Measurements from ENCODE around the gene ZBTB8A.
A peak's percentile ranks its signal among the peaks of the same experiment; 100 is the strongest.
"Not testable (repeated sequence)": the region's sequence is repeated elsewhere in the genome, so short reads cannot be mapped to it uniquely, and the experiment has no call there.

The ZBTB8A gene

DNA sequence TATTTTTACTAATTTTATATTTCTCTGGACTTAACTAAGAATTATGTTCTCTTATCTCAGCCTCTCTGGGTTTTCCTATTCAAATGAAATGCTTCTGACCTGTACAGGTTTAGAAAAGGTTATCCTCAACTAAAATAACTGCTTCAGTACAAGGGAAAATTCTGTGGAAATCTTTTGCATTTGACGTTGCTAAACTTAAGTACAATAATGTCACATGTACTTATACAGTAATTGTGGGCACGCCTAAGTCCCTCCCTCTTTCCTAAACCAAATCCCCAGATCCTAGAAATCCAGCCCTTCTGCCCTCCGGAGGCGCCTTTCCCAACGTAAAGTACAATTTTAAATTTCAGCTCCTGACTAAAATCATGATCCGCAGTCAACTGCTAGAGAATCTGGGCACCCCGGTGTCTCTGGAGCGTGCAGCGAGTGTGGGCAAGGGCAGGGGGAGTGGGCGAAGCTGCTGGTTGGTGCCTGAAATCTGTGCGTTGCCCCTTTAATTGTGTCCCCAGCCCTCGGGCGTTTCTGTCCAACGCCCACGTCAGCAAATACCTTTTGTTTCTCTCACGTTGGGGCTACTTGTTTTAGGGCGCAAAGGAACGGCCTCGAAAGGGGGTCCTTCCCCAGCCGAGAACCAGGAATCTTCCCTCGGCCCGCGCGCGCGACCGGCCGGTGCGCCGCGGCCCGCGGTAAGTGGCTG, at the start of gene ZBTB8A:
Gene ZBTB8A, plus strand, starts transcription at position 541 of the 697 bp plus-strand sequence. CDS start 53,505 bp downstream, outside the sequence.
- peak; percentile 67 for DNase-seq

GRCh38 chr1:32489774-32490454, 49.3 kb upstream of the ZBTB8A start:
- no peak for DNase-seq

- no peak for DNase-seq
These were observed 47.8 kb upstream of the ZBTB8A start for GRCh38 chr1:32491386-32491785.

GRCh38 chr1:32494196-32494595, 45.0 kb upstream of the ZBTB8A start:
- no peak for DNase-seq

- no peak for DNase-seq
These were observed 44.4 kb upstream of the ZBTB8A start for GRCh38 chr1:32494711-32495337.

GRCh38 chr1:32496127-32496526, 43.1 kb upstream of the ZBTB8A start:
- peak; percentile 46 for DNase-seq

- DNase-seq: no peak
These were observed 40.5 kb upstream of the ZBTB8A start for GRCh38 chr1:32498751-32499150.

DNA sequence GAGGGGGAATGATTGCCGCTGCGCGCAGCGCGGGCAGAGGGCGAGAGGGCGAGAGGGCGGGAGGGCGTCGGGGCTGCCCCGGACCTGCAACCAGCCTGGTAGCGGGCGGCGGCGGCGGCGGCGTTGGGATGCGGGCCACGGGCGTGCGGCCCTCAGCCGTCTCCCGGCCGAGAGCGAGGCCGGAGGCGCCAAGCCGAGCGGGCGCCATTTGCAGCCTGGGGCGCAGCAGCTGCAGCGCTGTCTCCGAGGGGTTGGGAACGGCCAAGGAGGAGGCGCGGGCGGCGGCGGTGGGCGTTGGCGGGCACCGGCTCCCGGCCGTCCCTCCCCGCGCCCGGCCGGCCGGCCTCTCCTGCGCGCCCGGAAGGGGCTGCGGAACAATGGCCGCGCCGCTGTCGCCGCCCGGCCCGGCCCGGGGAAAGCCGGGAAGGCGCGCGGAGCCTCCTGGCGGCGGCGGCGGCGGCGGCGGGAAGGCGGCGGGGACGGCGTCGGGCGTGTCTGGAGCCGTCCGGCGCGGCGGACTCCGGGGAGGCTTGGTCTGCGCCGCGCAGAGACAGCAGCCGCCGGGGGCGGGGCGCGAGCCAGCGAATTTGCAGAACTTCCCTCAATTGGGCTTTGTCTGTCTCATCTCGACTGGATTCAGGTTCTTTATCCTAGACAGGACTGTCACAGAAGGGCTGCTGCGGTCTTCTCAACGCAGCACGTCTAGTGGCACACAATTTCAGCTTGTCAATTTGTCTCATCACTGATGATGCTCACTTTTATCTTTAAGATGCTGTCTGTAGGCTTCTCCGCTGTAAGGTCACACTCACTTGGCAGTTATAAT, 38.6 kb upstream of the ZBTB8A start:
- DNase-seq: peak; percentile 55

DNA sequence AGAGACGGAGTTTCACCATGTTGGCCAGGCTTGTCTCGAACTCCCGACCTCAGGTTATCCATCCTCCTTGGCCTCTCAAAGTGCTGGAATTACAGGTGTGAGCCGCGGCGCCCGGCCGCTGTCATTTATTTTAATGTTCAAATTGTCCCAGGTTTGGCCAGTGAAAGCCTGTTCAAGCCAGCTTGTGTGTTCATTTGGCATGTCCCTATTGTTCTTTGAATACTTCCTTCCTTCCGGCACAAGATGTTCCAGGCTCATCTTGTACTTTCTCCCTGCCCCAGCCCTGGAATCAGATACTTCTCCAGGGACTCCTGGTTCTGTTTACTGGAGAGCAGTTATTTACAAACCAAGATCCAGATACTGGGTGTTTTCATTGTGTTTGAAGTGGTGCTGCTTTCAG, 37.4 kb upstream of the ZBTB8A start:
- no peak for DNase-seq

- DNase-seq: no peak
These were observed 36.1 kb upstream of the ZBTB8A start for GRCh38 chr1:32503153-32503552.

DNA sequence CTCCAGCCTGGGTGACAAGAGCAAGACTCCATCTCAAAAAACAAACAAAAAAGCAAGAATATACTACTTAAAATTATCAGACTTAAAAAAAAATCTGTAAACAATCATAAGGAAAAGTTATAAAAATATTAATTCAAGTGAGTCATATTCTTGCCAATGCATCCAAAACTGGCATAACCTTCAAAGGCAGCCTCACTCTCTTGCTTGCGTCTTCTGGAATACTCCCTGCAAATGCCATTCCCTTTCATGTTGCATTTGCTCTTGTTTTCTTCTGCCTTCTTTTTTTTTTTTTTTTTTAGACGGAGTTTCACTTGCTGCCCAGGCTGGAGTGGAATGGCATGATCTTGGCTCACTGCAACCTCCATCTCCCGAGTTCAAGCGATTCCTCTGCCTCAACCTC, 32.2 kb upstream of the ZBTB8A start:
- DNase-seq: no peak

DNA sequence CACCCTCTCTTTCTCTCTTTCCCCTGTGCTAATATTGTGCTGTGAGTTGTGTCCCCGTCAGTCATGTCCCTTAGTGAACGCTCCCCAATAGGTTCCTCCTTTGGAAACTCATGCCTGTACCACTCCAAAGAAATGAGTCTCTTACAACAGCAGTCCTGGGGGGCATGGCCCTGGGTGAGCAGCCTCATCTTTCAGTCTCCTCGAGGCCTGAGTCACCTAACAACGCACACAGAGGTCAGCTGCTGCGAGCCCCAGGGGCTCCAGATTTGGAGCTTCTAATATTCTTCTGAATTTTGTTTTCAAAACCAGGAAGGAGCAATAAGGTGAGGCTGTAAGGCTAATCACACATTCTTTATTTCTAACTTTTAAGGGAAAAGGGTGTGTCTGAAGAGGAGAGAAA, 30.5 kb upstream of the ZBTB8A start:
- DNase-seq: peak; percentile 68

GRCh38 chr1:32509939-32510338, 29.3 kb upstream of the ZBTB8A start:
- DNase-seq: no peak

GRCh38 chr1:32516402-32516801, 22.8 kb upstream of the ZBTB8A start:
- DNase-seq: no peak

DNA sequence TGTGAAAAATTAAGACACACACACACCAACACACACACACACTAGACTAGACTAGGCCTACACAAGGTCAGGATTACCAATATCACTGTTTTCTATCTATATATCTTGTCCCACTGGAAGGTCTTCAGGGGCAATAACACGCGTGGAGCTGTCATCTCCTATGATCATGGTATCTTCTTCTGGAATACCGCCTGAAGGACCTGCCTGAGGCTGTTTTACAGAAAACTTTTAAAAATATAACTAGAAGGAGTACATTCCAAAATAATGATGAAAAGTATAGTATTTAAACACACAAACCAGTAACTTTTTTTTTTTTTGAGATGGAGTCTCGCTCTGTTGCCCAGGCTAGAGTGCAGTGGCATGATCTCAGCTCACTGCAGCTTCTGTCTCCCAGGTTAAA, 20.3 kb upstream of the ZBTB8A start:
- DNase-seq: no peak

- DNase-seq: no peak
These were observed 18.1 kb upstream of the ZBTB8A start for GRCh38 chr1:32521165-32521564.

GRCh38 chr1:32525053-32525452, 14.2 kb upstream of the ZBTB8A start:
- DNase-seq: no peak

GRCh38 chr1:32525661-32526444, 13.4 kb upstream of the ZBTB8A start:
- DNase-seq: no peak

DNA sequence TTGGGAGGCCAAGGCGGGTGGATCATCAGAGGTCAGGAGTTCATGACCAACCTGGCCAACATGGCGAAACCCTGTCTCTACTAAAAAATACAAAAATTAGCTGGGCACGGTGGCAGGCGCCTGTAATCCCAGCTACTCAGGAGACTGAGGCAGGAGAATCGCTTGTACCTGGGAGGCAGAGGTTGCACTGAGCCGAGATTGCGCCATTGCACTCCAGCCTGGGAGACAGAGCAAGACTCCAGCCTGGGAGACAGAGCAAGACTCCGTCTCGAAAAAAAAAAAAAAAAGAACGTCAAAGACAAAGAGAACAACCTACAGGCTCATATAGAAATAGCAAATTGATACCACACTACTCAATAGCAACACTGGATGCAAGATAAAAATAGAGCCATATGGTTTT, 10.7 kb upstream of the ZBTB8A start:
- not testable (repeated sequence) for DNase-seq

GRCh38 chr1:32533792-32534327, 5.4 kb upstream of the ZBTB8A start:
- no peak for DNase-seq

GRCh38 chr1:32536117-32536516, 3.1 kb upstream of the ZBTB8A start:
- DNase-seq: no peak

GRCh38 chr1:32536764-32537163, 2.5 kb upstream of the ZBTB8A start:
- DNase-seq: no peak
